Caco-2 (cell line): Measurements from ENCODE around the gene DPYSL4. TPM values are rescaled to one million over a fixed set of nuclear protein-coding genes. Genes with fewer than 3 reads are reported as not detected.

ENCODE experiments used
- BruUV-seq: library from RNA; stranded (reverse); fragments of 400-500 nt; replicated peaks from 2 replicates; lab custom pipeline; 2021; lab: Mats Ljungman, UMichigan
- CTCF ChIA-PET: fragments of 300-600 bp; sonication (Branson Sonifier 250); formaldehyde crosslinking; loops from one replicate; lab custom pipeline; 2022; ENCODE audit warnings: antibody characterized with exemption; lab: Charles Lee
- POLR2A ChIA-PET: fragments of 300-600 bp; sonication (Branson Sonifier 250); formaldehyde crosslinking; loops from one replicate; lab custom pipeline; 2022; ENCODE audit warnings: antibody characterized with exemption; lab: Charles Lee
- DNase-seq, 2 experiments: peaks; one replicate each; pipeline versions ENCODE4 v3.0.0 to v3.0.0-alpha.2; 2020 to 2022
- H3K27me3 ChIP-seq: replicated peaks from 2 replicates; pipeline ENCODE4 v1.6.0; 2011; ENCODE audit warnings: low read length; ENCODE audit not compliant: control insufficient read depth, insufficient read depth
- H3K36me3 ChIP-seq: 2 replicates; pipeline ENCODE4 v1.5.1; 2011; ENCODE audit warnings: low read length; ENCODE audit not compliant: control insufficient read depth, insufficient read depth
- H3K4me1 ChIP-seq: fragments of 250-450 bp; sonication (Bioruptor Pico); 2 replicates; pipeline ENCODE4 v1.5.1; 2020; ENCODE audit warnings: mild to moderate bottlenecking
- H3K4me3 ChIP-seq: 2 replicates; pipeline ENCODE4 v1.5.1; 2011; ENCODE audit warnings: low read depth, mild to moderate bottlenecking, control low read depth, low read length
- H3K9me3 ChIP-seq: fragments of 250-450 bp; sonication (Bioruptor Pico); 2 replicates; pipeline ENCODE4 v1.5.1; 2020; ENCODE audit warnings: mild to moderate bottlenecking, moderate library complexity
- H3K27ac Mint-ChIP-seq: one replicate; pipeline ENCODE4 v1.8.0; 2022; ENCODE audit warnings: mixed read lengths; ENCODE audit not compliant: unreplicated experiment
- H3K27me3 Mint-ChIP-seq: one replicate; pipeline ENCODE4 v1.8.0; 2022; ENCODE audit warnings: mixed read lengths; ENCODE audit not compliant: insufficient read depth, unreplicated experiment
- H3K36me3 Mint-ChIP-seq: one replicate; pipeline ENCODE4 v1.8.0; 2022; ENCODE audit warnings: mild to moderate bottlenecking, mixed read lengths; ENCODE audit not compliant: insufficient read depth, unreplicated experiment
- H3K4me1 Mint-ChIP-seq: one replicate; pipeline ENCODE4 v1.8.0; 2022; ENCODE audit warnings: low read depth, mixed read lengths; ENCODE audit not compliant: unreplicated experiment
- H3K4me3 Mint-ChIP-seq: one replicate; pipeline ENCODE4 v1.8.0; 2022; ENCODE audit warnings: mild to moderate bottlenecking, moderate library complexity, mixed read lengths; ENCODE audit not compliant: unreplicated experiment
- H3K9me3 Mint-ChIP-seq: one replicate; pipeline ENCODE4 v1.8.0; 2022; ENCODE audit warnings: mixed read lengths; ENCODE audit not compliant: unreplicated experiment
- intact Hi-C: fragments of 100-400 bp; cut with micrococcal nuclease; formaldehyde crosslinking; loops from one replicate; pipeline ENCODE4 v1.10.0; 2022; ENCODE audit not compliant: unreplicated experiment
- total RNA-seq: library from RNA; stranded (reverse); gene quantifications from 2 replicates; pipeline ENCODE4 v1.2.3, GENCODE V29; 2022
- TF ChIP-seq, protein P1 (sequence below), 2 experiments: fragments of 200-600 bp in 1 of 2; IDR thresholded peaks; 1 replicate in 1 of 2; 2 replicates in 1 of 2; pipeline versions ENCODE4 v1.5.1 to v1.8.0; 2011 to 2022; ENCODE audit warnings: antibody characterized with exemption in 1 of 2, control low read depth in 1 of 2, inconsistent platforms in 1 of 2, low read depth in 1 of 2, low read length in 1 of 2, mild to moderate bottlenecking in 1 of 2, moderate library complexity in 1 of 2; ENCODE audit not compliant: insufficient read depth in 1 of 2, severe bottlenecking in 1 of 2, unreplicated experiment in 1 of 2

Gene DPYSL4
- total RNA-seq, 1 experiment from 2014 or later: not detected

DNA sequence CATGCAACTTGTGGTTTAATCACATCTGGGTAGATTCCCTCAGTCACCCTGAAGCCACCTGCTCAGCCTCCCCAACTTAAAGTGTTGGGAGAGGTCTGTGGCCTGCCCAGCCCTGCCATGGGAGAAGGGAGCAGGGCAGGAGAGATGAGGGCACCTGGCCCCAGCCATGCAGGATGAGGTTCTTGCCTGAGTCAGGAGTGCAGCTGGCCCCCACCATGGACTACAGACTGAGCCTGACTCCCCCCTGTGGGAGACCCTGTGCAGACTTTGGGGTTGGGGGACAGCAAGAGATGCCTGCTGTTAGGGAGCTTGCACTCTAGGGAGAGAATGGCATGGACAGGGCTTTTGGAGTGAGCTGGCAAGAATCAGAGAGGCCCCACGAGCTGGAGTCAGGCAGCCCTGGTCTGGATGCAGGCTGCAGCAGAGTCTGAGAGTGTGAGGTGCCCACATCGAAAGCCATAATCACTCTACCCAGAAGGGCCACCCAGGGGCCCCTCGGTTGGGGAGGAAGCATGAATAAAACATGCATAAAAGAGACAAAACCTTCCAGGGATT, 34.7 kb upstream of the DPYSL4 start:
- Mint-ChIP-seq H3K4me1 (no peaks in the 10 kb centered on the region), H3K27me3 (no peaks in the 10 kb centered on the region), H3K27ac (no peak overlapping the region), H3K4me3 (no peak overlapping the region), H3K36me3 (no peaks in the 10 kb centered on the region), H3K9me3 (no peaks in the 10 kb centered on the region)
- BruUV-seq: no TSS peak
- DNase-seq: no peak
- POLR2A ChIA-PET: no interaction called here
- H3K9me3 ChIP-seq: no peaks in the 10 kb centered on the region
- no peaks in the 10 kb centered on the region for H3K36me3 ChIP-seq
- H3K4me3 ChIP-seq: no peak overlapping the region
- intact Hi-C loops: no loop called here
- H3K27me3 ChIP-seq: no peaks in the 10 kb centered on the region
- CTCF ChIA-PET: interaction anchor here (0.9 kb wide), 1 partner anchor 259 kb away, joined by 3 read pairs; no protein-coding TSS in a partner anchor
- H3K4me1 ChIP-seq: no peaks in the 10 kb centered on the region
- TF ChIP-seq, protein P1, sequence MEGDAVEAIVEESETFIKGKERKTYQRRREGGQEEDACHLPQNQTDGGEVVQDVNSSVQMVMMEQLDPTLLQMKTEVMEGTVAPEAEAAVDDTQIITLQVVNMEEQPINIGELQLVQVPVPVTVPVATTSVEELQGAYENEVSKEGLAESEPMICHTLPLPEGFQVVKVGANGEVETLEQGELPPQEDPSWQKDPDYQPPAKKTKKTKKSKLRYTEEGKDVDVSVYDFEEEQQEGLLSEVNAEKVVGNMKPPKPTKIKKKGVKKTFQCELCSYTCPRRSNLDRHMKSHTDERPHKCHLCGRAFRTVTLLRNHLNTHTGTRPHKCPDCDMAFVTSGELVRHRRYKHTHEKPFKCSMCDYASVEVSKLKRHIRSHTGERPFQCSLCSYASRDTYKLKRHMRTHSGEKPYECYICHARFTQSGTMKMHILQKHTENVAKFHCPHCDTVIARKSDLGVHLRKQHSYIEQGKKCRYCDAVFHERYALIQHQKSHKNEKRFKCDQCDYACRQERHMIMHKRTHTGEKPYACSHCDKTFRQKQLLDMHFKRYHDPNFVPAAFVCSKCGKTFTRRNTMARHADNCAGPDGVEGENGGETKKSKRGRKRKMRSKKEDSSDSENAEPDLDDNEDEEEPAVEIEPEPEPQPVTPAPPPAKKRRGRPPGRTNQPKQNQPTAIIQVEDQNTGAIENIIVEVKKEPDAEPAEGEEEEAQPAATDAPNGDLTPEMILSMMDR (IDR thresholded peaks at IDR 0.05; ENCODE audit: insufficient read depth in 1 of 2, low read depth in 1 of 2, low read length in 1 of 2, severe bottlenecking in 1 of 2, unreplicated experiment in 1 of 2): no peak

DNA sequence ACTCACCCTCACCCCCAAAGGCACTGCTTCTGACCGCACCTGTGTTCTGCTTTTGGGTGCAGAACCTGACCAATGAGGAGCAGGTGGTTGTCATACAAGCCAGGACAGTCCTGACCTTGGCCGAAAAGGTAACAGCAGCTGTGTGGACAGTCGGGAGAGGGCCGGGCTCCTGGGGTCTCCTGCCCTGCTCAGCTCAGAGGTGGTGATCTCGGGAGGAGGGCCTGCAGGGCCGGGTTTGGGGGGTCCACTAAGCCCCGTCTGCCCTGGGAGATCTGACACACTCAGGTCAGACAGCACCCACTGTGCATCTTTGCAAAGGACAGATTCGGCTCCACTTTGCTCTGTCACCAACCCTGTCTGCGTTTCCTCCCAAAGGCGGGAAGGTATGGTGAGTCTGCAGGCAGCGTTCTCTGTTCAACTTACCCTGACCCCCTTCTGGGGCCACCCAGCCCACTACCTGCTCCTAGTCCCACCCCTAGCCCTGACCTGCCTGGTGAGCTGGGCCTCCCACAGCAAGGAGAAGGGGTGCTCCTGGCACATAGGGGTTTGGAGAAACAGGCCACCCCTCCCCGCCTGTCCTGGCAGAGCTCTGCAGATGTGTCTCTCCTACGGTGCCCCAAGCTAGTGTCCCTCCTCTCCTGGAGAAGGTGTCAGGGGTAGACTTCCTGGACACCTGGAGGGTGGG, 33.7 kb upstream of the DPYSL4 start:
- no TSS peak for BruUV-seq
- intact Hi-C loops: no loop called here
- Histone ChIP-seq H3K27me3 (no peaks in the 10 kb centered on the region), H3K4me1 (no peaks in the 10 kb centered on the region), H3K4me3 (no peak overlapping the region), H3K9me3 (no peaks in the 10 kb centered on the region), H3K36me3 (no peaks in the 10 kb centered on the region)
- H3K9me3 Mint-ChIP-seq: no peaks in the 10 kb centered on the region
- ChIA-PET CTCF (no interaction called here), POLR2A (no interaction called here)
- H3K27ac Mint-ChIP-seq: no peak overlapping the region
- no peak overlapping the region for H3K4me3 Mint-ChIP-seq
- no peaks in the 10 kb centered on the region for H3K4me1 Mint-ChIP-seq
- no peaks in the 10 kb centered on the region for H3K27me3 Mint-ChIP-seq
- H3K36me3 Mint-ChIP-seq: no peaks in the 10 kb centered on the region
- TF ChIP-seq, protein P1 (IDR thresholded peaks at IDR 0.05; ENCODE audit: insufficient read depth in 1 of 2, low read depth in 1 of 2, low read length in 1 of 2, severe bottlenecking in 1 of 2, unreplicated experiment in 1 of 2): no peak
- no peak for DNase-seq

DNA sequence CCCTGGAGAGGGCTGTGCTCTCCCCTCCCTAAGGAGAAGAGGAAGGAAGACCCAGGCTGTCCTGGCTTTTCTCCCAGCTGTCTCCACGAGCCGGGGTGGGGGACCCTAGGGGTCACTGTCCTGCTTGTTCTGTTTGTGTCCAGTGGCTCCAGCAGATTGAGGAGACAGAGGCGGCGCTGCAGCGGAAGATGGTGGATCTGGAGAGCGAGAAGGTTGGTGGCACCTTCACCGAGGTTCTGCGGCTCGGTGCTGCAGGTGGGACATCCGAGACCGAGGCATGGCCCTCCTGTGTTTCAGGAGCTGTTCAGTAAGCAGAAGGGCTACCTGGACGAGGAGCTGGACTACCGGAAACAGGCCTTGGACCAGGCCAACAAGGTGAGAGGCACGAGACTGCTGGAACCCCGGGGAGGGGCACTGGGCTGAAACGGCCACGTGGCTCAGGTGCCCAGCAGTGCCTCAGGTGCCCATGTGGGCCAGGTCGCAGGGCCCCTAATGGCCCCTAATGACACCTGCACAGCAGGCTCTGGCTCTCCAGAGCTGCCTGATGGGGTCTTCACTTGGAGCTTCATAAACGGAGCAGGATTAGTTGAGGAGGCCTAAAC, 33.0 kb upstream of the DPYSL4 start:
- Mint-ChIP-seq H3K36me3 (no peaks in the 10 kb centered on the region), H3K27me3 (no peaks in the 10 kb centered on the region), H3K4me3 (no peak overlapping the region), H3K4me1 (no peaks in the 10 kb centered on the region), H3K27ac (no peak overlapping the region), H3K9me3 (no peaks in the 10 kb centered on the region)
- intact Hi-C loops: no loop called here
- CTCF ChIA-PET: no interaction called here
- Histone ChIP-seq H3K4me3 (no peak overlapping the region), H3K36me3 (no peaks in the 10 kb centered on the region), H3K4me1 (no peaks in the 10 kb centered on the region), H3K27me3 (no peaks in the 10 kb centered on the region), H3K9me3 (no peaks in the 10 kb centered on the region)
- DNase-seq: no peak
- BruUV-seq: no TSS peak
- POLR2A ChIA-PET: no interaction called here
- TF ChIP-seq, protein P1 (IDR thresholded peaks at IDR 0.05; ENCODE audit: insufficient read depth in 1 of 2, low read depth in 1 of 2, low read length in 1 of 2, severe bottlenecking in 1 of 2, unreplicated experiment in 1 of 2): no peak
